DND-41 (cell line): ENCODE measurements around the gene PANK1.

Experiments used
- CTCF ChIP-seq: IDR thresholded peaks from 2 replicates; pipeline ENCODE4 v1.5.1; 2012; ENCODE audit warnings: borderline replicate concordance, low read length, moderate library complexity, mild to moderate bottlenecking; ENCODE audit not compliant: poor library complexity, severe bottlenecking; ENCODE audit errors: extremely low read depth
- EZH2 ChIP-seq: IDR thresholded peaks from 3 replicates; pipeline ENCODE4 v1.6.1; 2012; ENCODE audit warnings: borderline replicate concordance, low read depth, mild to moderate bottlenecking, moderate library complexity, low read length, inconsistent platforms; ENCODE audit not compliant: severe bottlenecking

- TF ChIP-seq CTCF (no peak), EZH2 (no peak)
Measured at GRCh38 chr10:89535171-89536012, 109.7 kb downstream of the PANK1 start, which contains the start of gene SLC16A12.
